ENCODE measurements around the gene UBFD1. TPM values are rescaled to one million over a fixed set of nuclear protein-coding genes. Genes with fewer than 3 reads are reported as not detected.

UBFD1 gene
- total and polyA plus RNA-seq, 10 of the 15 experiments (the other 5 are each of a cell fraction or from before 2014, with no cell fraction given) = 7.3 to 48.5 (median 32.1) TPM

DNA sequence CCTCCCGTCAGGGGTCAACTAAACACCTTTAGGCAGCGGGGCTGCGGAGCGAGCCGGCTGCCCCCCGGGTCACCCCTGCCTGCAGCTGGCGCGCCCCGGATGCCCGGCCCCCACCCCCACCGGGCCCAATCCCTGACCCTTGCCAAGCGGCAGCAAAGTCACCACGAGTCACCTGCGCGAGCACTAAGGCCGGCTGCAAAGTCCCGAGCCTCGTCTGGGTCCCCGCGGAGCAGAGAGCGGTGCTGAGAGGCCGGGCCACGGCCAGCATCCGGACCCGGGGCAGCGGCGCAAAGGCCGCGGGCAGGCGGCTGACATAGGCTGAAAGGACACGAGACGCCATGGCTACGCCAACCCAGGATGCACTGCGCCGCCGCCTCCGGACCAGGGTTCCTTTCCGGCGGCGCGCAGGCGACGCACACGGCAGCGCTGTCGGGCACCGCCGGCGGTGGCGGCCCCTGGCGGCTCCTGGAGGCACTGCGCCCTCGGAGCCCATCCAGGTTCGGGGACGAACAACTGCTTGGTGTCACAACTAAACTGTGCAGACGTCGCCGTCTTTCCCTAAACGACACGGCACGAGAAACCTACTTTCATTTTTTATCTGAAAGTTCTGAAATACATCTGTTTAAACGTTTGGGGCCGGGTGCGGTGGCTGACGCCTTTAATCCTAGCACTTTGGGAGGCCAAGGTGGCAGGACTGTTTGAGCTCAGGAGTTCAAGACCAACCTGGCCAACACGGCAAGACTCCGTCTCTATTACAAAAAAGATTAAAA, 38.6 kb downstream of the UBFD1 start, which contains the start of gene NDUFAB1 (continued):
- TF ChIP-seq, protein P1, sequence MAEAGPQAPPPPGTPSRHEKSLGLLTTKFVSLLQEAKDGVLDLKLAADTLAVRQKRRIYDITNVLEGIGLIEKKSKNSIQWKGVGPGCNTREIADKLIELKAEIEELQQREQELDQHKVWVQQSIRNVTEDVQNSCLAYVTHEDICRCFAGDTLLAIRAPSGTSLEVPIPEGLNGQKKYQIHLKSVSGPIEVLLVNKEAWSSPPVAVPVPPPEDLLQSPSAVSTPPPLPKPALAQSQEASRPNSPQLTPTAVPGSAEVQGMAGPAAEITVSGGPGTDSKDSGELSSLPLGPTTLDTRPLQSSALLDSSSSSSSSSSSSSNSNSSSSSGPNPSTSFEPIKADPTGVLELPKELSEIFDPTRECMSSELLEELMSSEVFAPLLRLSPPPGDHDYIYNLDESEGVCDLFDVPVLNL (IDR thresholded peaks at IDR 0.05; ENCODE audit: low read depth, low read length) = 0 out of 2 replicates have a peak, but pooled peaks have one; percentile 41
- TF ChIP-seq NFYA (IDR thresholded peaks at IDR 0.05; ENCODE audit: borderline replicate concordance, low read depth, low read length) (no peak), SRF (IDR thresholded peaks at IDR 0.05; ENCODE audit: low read depth in 2 of 2, low read length in 2 of 2) (peak in 1 of 2 experiments; percentile 51; a peak in 1 of 4 replicates), ASH2L (IDR thresholded peaks at IDR 0.05; ENCODE audit: borderline replicate concordance, low read depth) (no peak), ESRRA (IDR thresholded peaks at IDR 0.05; ENCODE audit: low read length) (no peak), ZNF24 (IDR thresholded peaks at IDR 0.05) (peak; percentile 71), CBX5 (IDR thresholded peaks at IDR 0.05; ENCODE audit: low read depth) (no peak)
- TF ChIP-seq, protein P2, sequence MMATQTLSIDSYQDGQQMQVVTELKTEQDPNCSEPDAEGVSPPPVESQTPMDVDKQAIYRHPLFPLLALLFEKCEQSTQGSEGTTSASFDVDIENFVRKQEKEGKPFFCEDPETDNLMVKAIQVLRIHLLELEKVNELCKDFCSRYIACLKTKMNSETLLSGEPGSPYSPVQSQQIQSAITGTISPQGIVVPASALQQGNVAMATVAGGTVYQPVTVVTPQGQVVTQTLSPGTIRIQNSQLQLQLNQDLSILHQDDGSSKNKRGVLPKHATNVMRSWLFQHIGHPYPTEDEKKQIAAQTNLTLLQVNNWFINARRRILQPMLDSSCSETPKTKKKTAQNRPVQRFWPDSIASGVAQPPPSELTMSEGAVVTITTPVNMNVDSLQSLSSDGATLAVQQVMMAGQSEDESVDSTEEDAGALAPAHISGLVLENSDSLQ (IDR thresholded peaks at IDR 0.05) = peak; percentile 18; the same call in 1 of the 2 replicates
- TF ChIP-seq, protein P3, sequence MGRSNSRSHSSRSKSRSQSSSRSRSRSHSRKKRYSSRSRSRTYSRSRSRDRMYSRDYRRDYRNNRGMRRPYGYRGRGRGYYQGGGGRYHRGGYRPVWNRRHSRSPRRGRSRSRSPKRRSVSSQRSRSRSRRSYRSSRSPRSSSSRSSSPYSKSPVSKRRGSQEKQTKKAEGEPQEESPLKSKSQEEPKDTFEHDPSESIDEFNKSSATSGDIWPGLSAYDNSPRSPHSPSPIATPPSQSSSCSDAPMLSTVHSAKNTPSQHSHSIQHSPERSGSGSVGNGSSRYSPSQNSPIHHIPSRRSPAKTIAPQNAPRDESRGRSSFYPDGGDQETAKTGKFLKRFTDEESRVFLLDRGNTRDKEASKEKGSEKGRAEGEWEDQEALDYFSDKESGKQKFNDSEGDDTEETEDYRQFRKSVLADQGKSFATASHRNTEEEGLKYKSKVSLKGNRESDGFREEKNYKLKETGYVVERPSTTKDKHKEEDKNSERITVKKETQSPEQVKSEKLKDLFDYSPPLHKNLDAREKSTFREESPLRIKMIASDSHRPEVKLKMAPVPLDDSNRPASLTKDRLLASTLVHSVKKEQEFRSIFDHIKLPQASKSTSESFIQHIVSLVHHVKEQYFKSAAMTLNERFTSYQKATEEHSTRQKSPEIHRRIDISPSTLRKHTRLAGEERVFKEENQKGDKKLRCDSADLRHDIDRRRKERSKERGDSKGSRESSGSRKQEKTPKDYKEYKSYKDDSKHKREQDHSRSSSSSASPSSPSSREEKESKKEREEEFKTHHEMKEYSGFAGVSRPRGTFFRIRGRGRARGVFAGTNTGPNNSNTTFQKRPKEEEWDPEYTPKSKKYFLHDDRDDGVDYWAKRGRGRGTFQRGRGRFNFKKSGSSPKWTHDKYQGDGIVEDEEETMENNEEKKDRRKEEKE (IDR thresholded peaks at IDR 0.05) = no peak
